Natural killer cell treated with Interleukin-12 subunit alpha and Interleukin-12 subunit beta and Interleukin-15 and Interleukin-18, amount 100 ng/mL, for 72 hours (primary cell): Measurements from ENCODE around the gene CCDC91. TPM values are rescaled to one million over a fixed set of nuclear protein-coding genes. Genes with fewer than 3 reads are reported as not detected.

ENCODE experiments used
- ATAC-seq, 2 donors: fragments of 150-1000 bp; cut with Tn5 transposase in 1 of 2; sonication (Bioruptor Pico), chemical (Tn5 transposase) in 1 of 2; 2 replicates each; pipeline ENCODE4 v1.10.0; 2021
- DNase-seq: peaks from one replicate; pipeline ENCODE4 v3.0.0; 2022; ENCODE audit warnings: low spot score
- H3K27ac Mint-ChIP-seq, 2 donors: 1 replicate in 1 of 2; 2 replicates in 1 of 2; pipeline ENCODE4 v1.8.0; 2022; ENCODE audit warnings: mixed read lengths in 2 of 2, mild to moderate bottlenecking in 1 of 2, moderate library complexity in 1 of 2
- H3K27me3 Mint-ChIP-seq, 2 donors: 1 replicate in 1 of 2; 2 replicates in 1 of 2; pipeline ENCODE4 v1.8.0; 2022; ENCODE audit warnings: mixed read lengths in 2 of 2
- H3K36me3 Mint-ChIP-seq: one replicate; pipeline ENCODE4 v1.8.0; 2022; ENCODE audit warnings: mixed read lengths
- H3K4me1 Mint-ChIP-seq, 2 donors: 1 replicate in 1 of 2; 2 replicates in 1 of 2; pipeline ENCODE4 v1.8.0; 2022; ENCODE audit warnings: low read depth in 2 of 2, mixed read lengths in 2 of 2, mild to moderate bottlenecking in 1 of 2
- H3K4me3 Mint-ChIP-seq: one replicate; pipeline ENCODE4 v1.8.0; 2022; ENCODE audit warnings: mixed read lengths
- H3K9me3 Mint-ChIP-seq: 2 replicates; pipeline ENCODE4 v1.8.0; 2022; ENCODE audit warnings: mixed read lengths
- total RNA-seq, 2 donors: library from RNA; stranded (reverse); gene quantifications; one replicate each; pipeline ENCODE4 v1.2.3, GENCODE V29; 2022

CCDC91 gene
- total RNA-seq, 2 donors from 2014 or later = 21.7 to 44.6 TPM

GRCh38 chr12:28539691-28540323 is 349.6 kb downstream of the CCDC91 start:
- ATAC-seq (no peak), DNase-seq (no peak)
- Mint-ChIP-seq H3K9me3 (peaks cover 9% of the 10 kb centered on the region), H3K4me1 (peaks cover 42 to 43% of the 10 kb centered on the region in 2 donors), H3K4me3 (no peak overlapping the region), H3K36me3 (peaks cover 14% of the 10 kb centered on the region), H3K27me3 (no peaks in the 10 kb centered on the region), H3K27ac (peak overlapping the region in 1 of 2 donors; percentile 78)

- no peak for DNase-seq
- peaks cover 9% of the 10 kb centered on the region for H3K9me3 Mint-ChIP-seq
- no peak for ATAC-seq
- H3K36me3 Mint-ChIP-seq = peaks cover 14% of the 10 kb centered on the region
- no peaks in the 10 kb centered on the region for H3K27me3 Mint-ChIP-seq
- peak overlapping the region in 1 of 2 donors; percentile 78 for H3K27ac Mint-ChIP-seq
- peaks cover 38 to 39% of the 10 kb centered on the region in 2 donors for H3K4me1 Mint-ChIP-seq
- no peak overlapping the region for H3K4me3 Mint-ChIP-seq
Observed at GRCh38 chr12:28540324-28540714, 350.1 kb downstream of the CCDC91 start.

- Mint-ChIP-seq H3K9me3 (peaks cover 9% of the 10 kb centered on the region), H3K4me3 (peak overlapping the region; percentile 80), H3K27me3 (no peaks in the 10 kb centered on the region), H3K4me1 (peaks cover 21 to 25% of the 10 kb centered on the region in 2 donors), H3K27ac (peak overlapping the region; percentile 87 to 91), H3K36me3 (peaks cover 14% of the 10 kb centered on the region)
- DNase-seq = peak; percentile 60
- peak; percentile 82 to 91 for ATAC-seq
Observed at GRCh38 chr12:28543021-28543890, 353.0 kb downstream of the CCDC91 start.

GRCh38 chr12:28550757-28551704 is 360.8 kb downstream of the CCDC91 start:
- H3K4me1 Mint-ChIP-seq = peaks cover 4 to 13% of the 10 kb centered on the region in 2 donors
- peak overlapping the region in 1 of 2 donors; percentile 78 for H3K27ac Mint-ChIP-seq
- peak in 1 of 2 donors; percentile 58 for ATAC-seq
- H3K27me3 Mint-ChIP-seq = no peaks in the 10 kb centered on the region
- H3K4me3 Mint-ChIP-seq = no peak overlapping the region
- H3K9me3 Mint-ChIP-seq = no peaks in the 10 kb centered on the region
- DNase-seq = no peak
- no peaks in the 10 kb centered on the region for H3K36me3 Mint-ChIP-seq

- H3K36me3 Mint-ChIP-seq = no peaks in the 10 kb centered on the region
- H3K9me3 Mint-ChIP-seq = no peaks in the 10 kb centered on the region
- ATAC-seq (peak; percentile 45 to 84), DNase-seq (no peak)
- peak overlapping the region; percentile 65 for H3K4me3 Mint-ChIP-seq
- H3K27me3 Mint-ChIP-seq = no peaks in the 10 kb centered on the region
- peaks cover 4 to 13% of the 10 kb centered on the region in 2 donors for H3K4me1 Mint-ChIP-seq
- H3K27ac Mint-ChIP-seq = peak overlapping the region; percentile 6 to 78
Observed at GRCh38 chr12:28552251-28552970, 362.2 kb downstream of the CCDC91 start.

GRCh38 chr12:28555748-28556147 is 365.5 kb downstream of the CCDC91 start:
- no peak for ATAC-seq
- no peaks in the 10 kb centered on the region for H3K27me3 Mint-ChIP-seq
- H3K27ac Mint-ChIP-seq = no peak overlapping the region
- DNase-seq = no peak
- H3K36me3 Mint-ChIP-seq = peaks cover 12% of the 10 kb centered on the region
- no peak overlapping the region for H3K4me3 Mint-ChIP-seq
- no peaks in the 10 kb centered on the region for H3K9me3 Mint-ChIP-seq
- H3K4me1 Mint-ChIP-seq = peaks cover 4 to 14% of the 10 kb centered on the region in 2 donors

- Mint-ChIP-seq H3K4me1 (peaks cover 0 to 5% of the 10 kb centered on the region in 2 donors), H3K27ac (no peak overlapping the region), H3K36me3 (peaks cover 12% of the 10 kb centered on the region), H3K27me3 (no peaks in the 10 kb centered on the region), H3K4me3 (no peak overlapping the region), H3K9me3 (no peaks in the 10 kb centered on the region)
- no peak for DNase-seq
- ATAC-seq = no peak
Observed at GRCh38 chr12:28558250-28558649, 368.0 kb downstream of the CCDC91 start.

GRCh38 chr12:28563286-28563685 is 373.0 kb downstream of the CCDC91 start:
- no peak overlapping the region for H3K27ac Mint-ChIP-seq
- DNase-seq = no peak
- H3K27me3 Mint-ChIP-seq = no peaks in the 10 kb centered on the region
- H3K36me3 Mint-ChIP-seq = peaks cover 7% of the 10 kb centered on the region
- no peak overlapping the region for H3K4me3 Mint-ChIP-seq
- ATAC-seq = no peak
- H3K9me3 Mint-ChIP-seq = no peaks in the 10 kb centered on the region
- peaks cover 0 to 5% of the 10 kb centered on the region in 2 donors for H3K4me1 Mint-ChIP-seq

GRCh38 chr12:28563936-28564335 is 373.7 kb downstream of the CCDC91 start:
- no peaks in the 10 kb centered on the region for H3K27me3 Mint-ChIP-seq
- H3K4me1 Mint-ChIP-seq = peaks cover 0 to 3% of the 10 kb centered on the region in 2 donors
- H3K36me3 Mint-ChIP-seq = peaks cover 3% of the 10 kb centered on the region
- ATAC-seq (no peak), DNase-seq (no peak)
- H3K27ac Mint-ChIP-seq = no peak overlapping the region
- no peak overlapping the region for H3K4me3 Mint-ChIP-seq
- H3K9me3 Mint-ChIP-seq = no peaks in the 10 kb centered on the region

GRCh38 chr12:28568118-28568517 is 377.9 kb downstream of the CCDC91 start:
- H3K4me1 Mint-ChIP-seq = peaks cover 0 to 8% of the 10 kb centered on the region in 2 donors
- no peak for DNase-seq
- no peaks in the 10 kb centered on the region for H3K9me3 Mint-ChIP-seq
- H3K36me3 Mint-ChIP-seq = no peaks in the 10 kb centered on the region
- H3K4me3 Mint-ChIP-seq = no peak overlapping the region
- H3K27ac Mint-ChIP-seq = no peak overlapping the region
- ATAC-seq = peak in 1 of 2 donors; percentile 39
- no peaks in the 10 kb centered on the region for H3K27me3 Mint-ChIP-seq

GRCh38 chr12:28568704-28569103 is 378.4 kb downstream of the CCDC91 start:
- Mint-ChIP-seq H3K9me3 (no peaks in the 10 kb centered on the region), H3K4me1 (peaks cover 0 to 8% of the 10 kb centered on the region in 2 donors), H3K27me3 (no peaks in the 10 kb centered on the region), H3K4me3 (no peak overlapping the region), H3K36me3 (no peaks in the 10 kb centered on the region), H3K27ac (no peak overlapping the region)
- ATAC-seq (no peak), DNase-seq (no peak)

GRCh38 chr12:28569698-28570411 is 379.6 kb downstream of the CCDC91 start:
- H3K27ac Mint-ChIP-seq = no peak overlapping the region
- ATAC-seq = peak in 1 of 2 donors; percentile 77
- no peak for DNase-seq
- no peaks in the 10 kb centered on the region for H3K27me3 Mint-ChIP-seq
- H3K36me3 Mint-ChIP-seq = peaks cover 4% of the 10 kb centered on the region
- H3K4me3 Mint-ChIP-seq = no peak overlapping the region
- peaks cover 0 to 8% of the 10 kb centered on the region in 2 donors for H3K4me1 Mint-ChIP-seq
- no peaks in the 10 kb centered on the region for H3K9me3 Mint-ChIP-seq
